ENCODE results near the gene CREB3L4. TPM values are rescaled to one million over a fixed set of nuclear protein-coding genes. Genes with fewer than 3 reads are reported as not detected.
A peak's percentile ranks its signal among the peaks of the same experiment; 100 is the strongest.

CREB3L4 gene
- total RNA-seq, 4 donors from 2014 or later = 3.7 to 14.4 (median 8.1) TPM

DNA sequence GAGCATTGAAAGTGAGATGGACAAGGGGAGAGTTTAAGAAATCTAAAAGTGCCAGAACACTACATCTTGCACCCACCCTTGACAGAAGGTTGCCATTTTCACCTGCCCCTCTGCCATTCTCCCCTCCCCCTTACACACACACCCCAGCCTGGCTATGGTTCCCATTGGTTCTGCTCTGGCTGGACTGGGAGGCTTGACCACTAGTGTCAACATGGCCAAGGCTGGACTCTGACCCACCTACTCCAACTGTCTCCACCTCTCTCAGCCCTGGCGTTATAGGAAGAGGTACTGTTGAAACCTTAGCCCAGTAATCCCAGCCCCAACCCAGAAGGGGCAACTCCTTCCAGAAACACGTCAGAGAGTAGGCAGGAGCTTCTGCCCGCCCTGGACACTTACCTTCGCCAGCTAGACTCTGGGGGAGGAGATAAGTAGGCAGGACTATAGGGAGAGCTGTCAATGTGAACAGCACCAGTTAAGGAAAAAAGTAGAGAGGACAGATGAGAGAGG is 13.8 kb upstream of the CREB3L4 start:
- Histone ChIP-seq H3K36me3 (peaks cover 34 to 62% (median 35%) of the 10 kb centered on the region in 3 donors), H3K4me3 (no peak overlapping the region), H3K27me3 (no peaks in the 10 kb centered on the region), H3K4me1 (peaks cover 22 to 40% (median 22%) of the 10 kb centered on the region in 3 donors), H3K9me3 (no peaks in the 10 kb centered on the region), H3K27ac (no peak overlapping the region)
- DNase-seq = no peak
- WGBS, 2 donors = 76% methylated on average over 2 of the region's 4 CpGs; no CpG with 5 or more reads in 1 of the 2 donors
- no peak for TF ChIP-seq POLR2A (IDR thresholded peaks at IDR 0.05)
- TF ChIP-seq, protein P1, sequence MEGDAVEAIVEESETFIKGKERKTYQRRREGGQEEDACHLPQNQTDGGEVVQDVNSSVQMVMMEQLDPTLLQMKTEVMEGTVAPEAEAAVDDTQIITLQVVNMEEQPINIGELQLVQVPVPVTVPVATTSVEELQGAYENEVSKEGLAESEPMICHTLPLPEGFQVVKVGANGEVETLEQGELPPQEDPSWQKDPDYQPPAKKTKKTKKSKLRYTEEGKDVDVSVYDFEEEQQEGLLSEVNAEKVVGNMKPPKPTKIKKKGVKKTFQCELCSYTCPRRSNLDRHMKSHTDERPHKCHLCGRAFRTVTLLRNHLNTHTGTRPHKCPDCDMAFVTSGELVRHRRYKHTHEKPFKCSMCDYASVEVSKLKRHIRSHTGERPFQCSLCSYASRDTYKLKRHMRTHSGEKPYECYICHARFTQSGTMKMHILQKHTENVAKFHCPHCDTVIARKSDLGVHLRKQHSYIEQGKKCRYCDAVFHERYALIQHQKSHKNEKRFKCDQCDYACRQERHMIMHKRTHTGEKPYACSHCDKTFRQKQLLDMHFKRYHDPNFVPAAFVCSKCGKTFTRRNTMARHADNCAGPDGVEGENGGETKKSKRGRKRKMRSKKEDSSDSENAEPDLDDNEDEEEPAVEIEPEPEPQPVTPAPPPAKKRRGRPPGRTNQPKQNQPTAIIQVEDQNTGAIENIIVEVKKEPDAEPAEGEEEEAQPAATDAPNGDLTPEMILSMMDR (IDR thresholded peaks at IDR 0.05) = no peak
- intact Hi-C loops (cut with DNase I) = no loop called here

DNA sequence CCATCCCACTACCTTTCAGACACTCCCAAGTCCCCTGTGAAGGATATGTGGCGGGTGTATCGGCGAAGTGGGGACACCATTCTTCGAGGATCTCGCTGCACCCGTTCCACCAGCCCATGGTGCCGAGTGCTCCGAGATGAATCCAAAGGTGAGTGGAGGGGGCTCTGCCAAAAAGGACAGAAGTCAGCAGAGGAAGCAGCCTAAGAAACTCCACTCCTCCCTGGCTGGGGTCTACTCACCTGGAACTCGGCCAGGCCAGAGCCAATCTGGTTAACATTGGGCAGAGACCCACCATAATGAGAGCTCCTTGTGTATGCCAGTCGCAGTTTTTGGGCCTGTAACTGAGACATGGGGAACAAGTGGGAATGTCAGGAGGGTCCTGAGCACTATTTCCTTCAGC is 12.9 kb upstream of the CREB3L4 start:
- no peak overlapping the region for H3K27ac ChIP-seq
- intact Hi-C loops (cut with DNase I) = no loop called here
- peaks cover 25 to 50% (median 27%) of the 10 kb centered on the region in 3 donors for H3K4me1 ChIP-seq
- no peaks in the 10 kb centered on the region for H3K27me3 ChIP-seq
- TF ChIP-seq, protein P1 (IDR thresholded peaks at IDR 0.05) = no peak
- no peak for TF ChIP-seq POLR2A (IDR thresholded peaks at IDR 0.05)
- no peak for DNase-seq
- no peaks in the 10 kb centered on the region for H3K9me3 ChIP-seq
- peaks cover 30 to 61% (median 35%) of the 10 kb centered on the region in 3 donors for H3K36me3 ChIP-seq
- H3K4me3 ChIP-seq = no peak overlapping the region
- WGBS, 2 donors = 88 to 91% methylated on average over 2 to 9 of the region's 10 CpGs

GRCh38 chr1:153956997-153957715 is 10.5 kb upstream of the CREB3L4 start:
- intact Hi-C loops (cut with DNase I) = no loop called here
- Histone ChIP-seq H3K4me3 (peak overlapping the region; percentile 89 to 98 (median 92)), H3K9me3 (no peaks in the 10 kb centered on the region), H3K4me1 (peaks cover 27 to 73% (median 37%) of the 10 kb centered on the region in 3 donors), H3K27me3 (no peaks in the 10 kb centered on the region), H3K36me3 (peaks cover 23 to 56% (median 29%) of the 10 kb centered on the region in 3 donors), H3K27ac (peak overlapping the region; percentile 95 to 97 (median 96))
- DNase-seq = no peak
- TF ChIP-seq, protein P1 (IDR thresholded peaks at IDR 0.05) = no peak
- no peak for TF ChIP-seq POLR2A (IDR thresholded peaks at IDR 0.05)
- WGBS, 2 donors = 20 to 24% methylated on average over 4 to 6 of the region's 6 CpGs

- no peak for DNase-seq
- TF ChIP-seq POLR2A (IDR thresholded peaks at IDR 0.05) = no peak
- TF ChIP-seq, protein P1 (IDR thresholded peaks at IDR 0.05) = no peak
- peaks cover 33 to 79% (median 42%) of the 10 kb centered on the region in 3 donors for H3K4me1 ChIP-seq
- whole genome bisulfite sequencing, 2 donors = 0% methylated on average over 8 to 13 of the region's 13 CpGs
- no peaks in the 10 kb centered on the region for H3K27me3 ChIP-seq
- intact Hi-C loops (cut with DNase I) = no loop called here
- peaks cover 17 to 50% (median 23%) of the 10 kb centered on the region in 3 donors for H3K36me3 ChIP-seq
- no peaks in the 10 kb centered on the region for H3K9me3 ChIP-seq
- peak overlapping the region; percentile 89 to 98 (median 92) for H3K4me3 ChIP-seq
- peak overlapping the region; percentile 95 to 97 (median 96) for H3K27ac ChIP-seq
Observed at GRCh38 chr1:153957744-153958110, 10.0 kb upstream of the CREB3L4 start.
